Frontal cortex (tissue), 4 donors: ENCODE measurements around the gene NPVF. TPM values are rescaled to one million over a fixed set of nuclear protein-coding genes. Genes with fewer than 3 reads are reported as not detected.
A peak's percentile ranks its signal among the peaks of the same experiment; 100 is the strongest.

ENCODE experiments used
- DNase-seq, 2 donors: peaks; one replicate each; pipeline ENCODE4 v3.0.0; 2012; ENCODE audit warnings: low spot score in 2 of 2
- FAIRE-seq: peaks from 2 replicates; lab custom pipeline; 2012; peaks lifted over from hg19 to GRCh38; lab: Jason Lieb, UNC
- total RNA-seq: library from RNA; depleted of rRNA; stranded (reverse); fragments of >200 nt; gene quantifications from one replicate; pipeline ENCODE4 v1.2.3, GENCODE V29; 2014
- donor health status: control.
- donor health status: control.
- donor health status: control.

NPVF gene, protein sequence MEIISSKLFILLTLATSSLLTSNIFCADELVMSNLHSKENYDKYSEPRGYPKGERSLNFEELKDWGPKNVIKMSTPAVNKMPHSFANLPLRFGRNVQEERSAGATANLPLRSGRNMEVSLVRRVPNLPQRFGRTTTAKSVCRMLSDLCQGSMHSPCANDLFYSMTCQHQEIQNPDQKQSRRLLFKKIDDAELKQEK
- not detected for total RNA-seq

GRCh38 chr7:25228386-25228785, at the start of gene NPVF:
NPVF (minus strand) TSS chr7:25228486; CDS start chr7:25228439, 47 bp downstream.
- no peak for FAIRE-seq
- no peak for DNase-seq

DNA sequence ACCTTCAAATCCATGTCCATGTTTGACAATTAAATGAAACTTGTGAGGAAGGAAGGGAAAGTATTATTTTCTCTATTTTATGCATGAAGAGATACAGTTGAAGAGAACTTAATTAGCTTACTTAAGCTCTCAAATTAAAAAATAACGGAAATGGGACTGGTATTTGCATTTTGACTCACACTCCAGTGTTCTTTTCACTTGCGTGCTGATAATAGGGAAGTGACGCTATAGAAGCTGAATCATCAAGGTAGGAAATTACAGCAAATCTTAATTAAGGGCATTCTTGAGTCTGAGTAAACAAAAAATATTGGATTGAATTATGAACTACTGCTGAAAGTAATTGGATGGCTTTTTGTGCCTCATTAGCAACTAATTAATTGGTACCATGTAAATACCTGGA, 44.0 kb upstream of the NPVF start:
- FAIRE-seq (no peak), DNase-seq (no peak)

- DNase-seq (no peak), FAIRE-seq (no peak)
Measured at GRCh38 chr7:25263337-25263736, 35.1 kb upstream of the NPVF start.

DNA sequence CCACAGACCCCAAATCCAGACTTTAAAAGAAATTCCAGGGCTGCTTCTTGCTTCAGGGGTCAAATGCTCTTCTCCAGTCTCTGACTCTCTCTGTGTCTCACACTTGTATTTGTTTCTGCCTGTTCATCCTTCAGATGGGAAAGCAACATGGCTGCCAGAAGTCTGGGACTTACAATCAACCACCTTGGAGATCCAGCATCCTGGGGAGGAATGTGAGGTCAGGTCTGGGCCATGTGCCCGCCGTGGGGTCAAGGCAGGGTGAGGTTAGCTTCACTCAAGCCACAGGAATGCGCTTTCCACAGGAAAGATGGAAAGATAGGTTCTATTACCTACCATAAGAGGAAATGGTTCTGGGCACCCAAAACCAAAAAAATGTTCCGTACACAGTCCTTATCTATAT, 34.3 kb upstream of the NPVF start:
- FAIRE-seq (no peak), DNase-seq (no peak)

- FAIRE-seq (no peak), DNase-seq (no peak)
Measured at GRCh38 chr7:25261545-25262140, 33.4 kb upstream of the NPVF start.

DNA sequence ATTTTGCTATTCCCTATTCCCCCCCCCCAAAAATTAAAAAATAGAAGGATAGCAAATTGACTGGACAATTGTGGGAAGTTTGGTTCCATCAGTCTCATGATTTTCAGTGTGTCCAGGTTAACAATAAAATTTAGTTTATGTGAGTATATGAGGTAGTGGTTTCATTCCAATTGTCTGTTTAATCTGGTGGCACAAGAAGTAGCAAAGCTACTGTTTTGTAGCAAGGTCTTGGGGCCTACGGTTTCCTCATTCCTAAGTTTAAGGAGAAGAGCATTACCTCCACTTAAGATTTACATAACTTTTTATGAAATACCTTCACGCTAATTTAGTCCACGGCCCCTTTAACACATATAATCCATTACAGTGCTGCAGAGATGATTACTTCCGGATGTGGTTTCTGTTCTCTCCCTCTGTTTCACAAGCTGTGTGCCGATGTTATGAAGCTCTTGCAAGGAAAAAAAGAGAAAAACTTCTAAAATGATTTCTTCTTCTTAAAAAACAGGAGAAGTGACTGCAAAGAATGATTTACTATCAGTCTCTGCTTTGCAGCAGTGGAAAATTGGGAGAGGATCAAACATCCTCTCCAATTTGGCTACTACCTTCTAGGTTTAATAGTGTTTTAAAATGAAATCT, 32.7 kb upstream of the NPVF start:
- no peak for FAIRE-seq
- no peak for DNase-seq

DNA sequence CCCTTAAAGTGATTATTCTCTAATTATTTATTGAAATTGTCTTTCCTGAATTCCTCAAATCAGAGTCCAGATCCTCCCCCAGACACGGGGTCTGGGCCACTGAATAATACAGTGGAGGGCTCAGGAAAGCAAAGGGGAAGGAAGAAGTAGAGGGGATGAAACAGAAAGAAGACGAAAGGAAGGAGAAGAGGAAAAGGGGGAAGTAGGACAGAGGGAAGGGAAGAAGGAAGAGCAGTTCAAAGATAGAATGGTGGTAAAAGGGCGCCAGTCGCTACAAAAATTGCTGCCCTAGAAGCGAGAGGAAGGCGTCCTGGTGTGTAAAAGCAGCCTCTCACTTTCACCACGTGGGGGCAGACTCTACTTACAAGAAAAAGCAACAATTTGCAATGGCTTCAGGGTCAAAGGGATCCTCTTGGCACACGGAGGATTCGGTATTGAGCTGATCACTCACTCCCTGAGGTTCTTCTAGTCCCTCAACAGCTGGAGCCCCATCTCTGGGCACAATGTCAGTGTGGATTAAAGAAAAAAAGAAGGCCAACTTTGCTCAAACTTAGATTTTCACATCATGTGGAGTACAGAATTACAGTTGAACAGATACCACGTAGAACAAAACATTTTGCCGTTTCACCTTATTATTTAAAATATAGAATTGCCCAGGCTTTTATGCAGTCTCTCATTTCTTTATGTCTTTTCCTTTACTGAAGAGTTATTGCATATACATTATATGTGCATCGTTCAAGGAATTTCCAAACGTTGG, 31.4 kb upstream of the NPVF start:
- FAIRE-seq: no peak

GRCh38 chr7:25256333-25256819, 28.1 kb upstream of the NPVF start:
- FAIRE-seq (no peak), DNase-seq (no peak)

More for the DNA sequence above, 31.4 kb upstream of the NPVF start:
- peak; percentile 25 to 53 for DNase-seq

DNA sequence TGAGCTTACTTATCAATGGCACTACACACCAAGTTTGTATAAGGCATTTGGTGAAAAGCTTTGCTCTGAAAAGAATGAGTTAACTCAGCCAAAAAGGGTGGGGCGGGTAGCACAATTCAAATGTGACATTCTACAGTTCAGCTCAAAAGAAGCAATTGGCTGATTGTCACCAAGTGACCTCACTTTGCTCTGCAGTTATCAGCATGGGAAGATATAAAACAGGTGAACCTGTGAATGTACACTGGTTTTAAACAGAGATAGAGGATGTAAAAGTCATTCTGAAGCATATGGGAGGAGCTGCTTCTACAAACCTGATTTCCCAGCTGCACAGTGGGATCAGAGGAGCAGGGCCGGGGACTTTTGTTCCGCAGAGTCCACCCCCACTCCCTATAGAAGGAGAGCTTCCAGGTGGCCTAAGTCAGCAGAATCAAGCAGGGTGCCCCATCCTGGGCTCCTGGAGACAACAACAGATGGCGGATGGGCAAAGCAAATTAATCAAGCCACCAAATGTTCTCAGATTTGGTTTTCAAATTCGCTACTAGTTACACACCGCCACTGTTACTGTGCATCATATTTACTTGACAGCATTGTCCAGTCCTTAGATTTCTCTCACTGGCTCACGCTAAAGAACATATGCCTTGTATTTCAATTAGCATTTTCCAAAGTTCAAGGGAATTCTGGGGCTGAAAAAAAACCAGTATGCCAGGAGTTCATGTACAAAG, 27.5 kb upstream of the NPVF start:
- FAIRE-seq (no peak), DNase-seq (no peak)

DNA sequence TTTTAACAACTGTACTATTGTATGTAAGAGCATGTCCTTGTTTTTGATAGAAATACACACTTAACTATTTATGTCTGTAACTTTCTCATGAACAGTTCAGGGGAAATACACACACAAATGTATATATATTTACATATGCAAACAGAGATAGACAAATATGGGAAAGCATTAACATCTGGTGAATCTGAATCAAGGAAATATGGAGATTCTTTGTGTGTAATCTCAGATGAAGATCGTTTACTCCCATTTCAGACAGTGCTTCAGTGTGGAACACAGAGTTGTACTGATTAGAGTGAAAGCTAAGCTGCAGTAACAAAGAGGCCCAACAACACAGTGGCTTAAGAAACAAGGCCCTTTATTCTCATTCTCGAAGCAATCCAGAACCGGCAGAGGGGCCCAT, 26.3 kb upstream of the NPVF start:
- no peak for FAIRE-seq
- no peak for DNase-seq

DNA sequence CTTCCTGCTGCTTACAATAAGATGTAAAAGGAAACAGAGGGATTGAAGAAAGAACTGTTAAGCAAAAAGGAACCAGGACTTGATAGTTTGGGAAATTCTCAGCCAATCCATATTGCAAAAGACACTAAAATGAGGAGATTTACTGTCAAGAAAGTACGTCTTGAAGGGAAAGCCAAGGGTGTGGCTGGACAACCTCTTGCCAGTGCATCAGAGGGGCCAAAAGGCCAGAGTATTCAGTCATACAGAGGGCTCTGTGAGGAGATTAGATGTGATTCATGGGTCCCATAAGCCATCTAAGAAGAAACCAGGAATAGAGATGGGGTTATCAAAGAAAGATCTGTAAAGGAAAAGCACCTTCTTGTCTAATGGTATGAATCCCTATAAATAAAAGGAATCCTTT, 25.4 kb upstream of the NPVF start:
- FAIRE-seq (no peak), DNase-seq (no peak)

GRCh38 chr7:25250386-25250785, 22.1 kb upstream of the NPVF start:
- DNase-seq: no peak
- FAIRE-seq: no peak

- no peak for FAIRE-seq
- DNase-seq: no peak
Measured at GRCh38 chr7:25249772-25250171, 21.5 kb upstream of the NPVF start.

DNA sequence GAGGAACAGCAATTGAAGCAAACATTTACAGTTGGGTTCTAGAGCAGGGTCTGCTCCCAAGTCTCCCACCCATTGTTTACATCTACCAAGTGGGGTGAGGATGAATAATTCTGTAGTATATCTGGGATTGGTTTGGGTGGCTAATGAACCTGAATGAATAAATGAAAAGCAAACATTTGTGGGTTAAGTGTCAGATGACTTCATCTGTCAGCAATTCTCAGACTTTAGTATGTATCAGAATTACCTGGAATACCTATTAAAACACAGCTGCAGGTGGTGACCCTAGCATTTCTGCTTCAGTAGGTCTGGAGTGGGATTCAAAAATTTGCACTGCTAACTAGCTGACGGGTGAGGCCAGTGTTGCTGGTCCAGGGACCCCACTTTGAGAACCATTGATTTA, 18.0 kb upstream of the NPVF start:
- DNase-seq (no peak), FAIRE-seq (no peak)

GRCh38 chr7:25244254-25245033, 16.2 kb upstream of the NPVF start:
- no peak for DNase-seq
- no peak for FAIRE-seq

DNA sequence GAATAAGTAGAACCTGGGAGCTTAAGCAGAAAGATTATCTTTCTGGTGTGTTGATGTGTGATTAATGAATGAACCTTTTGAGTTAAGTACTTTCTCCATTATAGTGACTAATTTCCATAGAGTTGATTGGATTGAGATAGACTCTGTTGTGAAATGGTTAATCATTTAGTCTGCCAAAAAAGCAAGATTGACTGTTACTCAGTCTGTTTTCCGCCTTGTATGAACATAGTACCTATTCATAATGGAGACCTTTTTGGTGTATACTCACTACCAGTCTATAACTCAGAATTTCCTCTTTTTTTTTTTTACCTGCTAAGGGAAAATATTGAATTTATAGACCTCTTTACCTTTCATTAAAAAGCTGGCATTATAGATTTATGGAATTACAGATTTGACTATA, 14.4 kb upstream of the NPVF start:
- DNase-seq (no peak), FAIRE-seq (no peak)

GRCh38 chr7:25240896-25241295, 12.6 kb upstream of the NPVF start:
- FAIRE-seq (no peak), DNase-seq (no peak)

GRCh38 chr7:25240340-25240739, 12.1 kb upstream of the NPVF start:
- FAIRE-seq (no peak), DNase-seq (no peak)

DNA sequence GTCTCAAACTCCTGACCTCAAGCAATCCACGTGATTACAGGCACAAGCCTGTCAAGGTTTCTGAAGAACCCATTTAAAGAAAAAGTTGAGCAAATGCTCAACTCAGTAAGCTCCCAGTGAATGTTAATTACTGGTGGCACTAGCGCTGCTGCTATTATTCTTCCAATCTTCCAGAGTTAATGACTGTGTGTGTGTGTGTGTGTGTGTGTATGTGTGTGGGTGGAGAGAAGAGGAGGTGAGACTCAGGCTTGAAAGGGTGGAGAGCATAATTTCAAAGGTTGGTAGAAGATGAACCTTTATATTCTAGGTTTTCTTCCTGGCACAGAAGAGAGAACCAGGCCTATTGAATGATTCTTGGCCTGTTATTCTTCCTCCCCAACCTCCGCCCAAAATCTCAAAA, 11.6 kb upstream of the NPVF start:
- no peak for FAIRE-seq
- no peak for DNase-seq
